ENCODE data around the gene STK24. TPM values are rescaled to one million over a fixed set of nuclear protein-coding genes. Genes with fewer than 3 reads are reported as not detected.

Gene STK24
- total RNA-seq, 2 experiments from 2014 or later, result 134 to 148 TPM

DNA sequence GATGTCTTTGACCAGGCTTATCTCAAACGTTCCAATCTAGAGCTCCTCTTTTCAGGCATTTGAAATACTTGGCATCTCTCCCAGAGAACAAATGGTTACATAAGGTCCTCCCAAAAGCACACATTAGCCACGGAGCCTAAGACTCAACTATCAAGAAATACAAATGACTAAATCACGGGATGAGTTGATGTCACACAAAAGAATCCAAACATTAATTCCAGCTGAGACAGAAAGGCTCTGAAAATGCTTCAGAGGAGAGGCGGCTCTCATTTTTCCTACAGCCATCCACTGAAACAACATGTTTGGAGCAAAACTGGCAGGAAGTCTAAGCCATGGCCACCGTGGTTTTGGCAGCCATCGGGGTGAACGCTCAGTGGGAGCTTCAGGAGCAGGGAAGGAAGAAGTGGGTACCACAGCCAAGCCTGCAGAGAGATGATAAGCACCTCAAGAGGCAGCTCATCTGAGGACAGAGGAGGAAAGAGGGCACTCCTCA, 122.5 kb downstream of the STK24 start:
- peaks cover 16% of the 10 kb centered on the region for H3K4me1 Mint-ChIP-seq
- H3K36me3 Mint-ChIP-seq, result peaks cover 34% of the 10 kb centered on the region
- CTCF ChIA-PET, result interaction anchor here (0.9 to 1.5 kb wide), 3 partner anchors 8 to 202 kb away, joined by 3 to 9 read pairs (median 4); no protein-coding TSS in a partner anchor

DNA sequence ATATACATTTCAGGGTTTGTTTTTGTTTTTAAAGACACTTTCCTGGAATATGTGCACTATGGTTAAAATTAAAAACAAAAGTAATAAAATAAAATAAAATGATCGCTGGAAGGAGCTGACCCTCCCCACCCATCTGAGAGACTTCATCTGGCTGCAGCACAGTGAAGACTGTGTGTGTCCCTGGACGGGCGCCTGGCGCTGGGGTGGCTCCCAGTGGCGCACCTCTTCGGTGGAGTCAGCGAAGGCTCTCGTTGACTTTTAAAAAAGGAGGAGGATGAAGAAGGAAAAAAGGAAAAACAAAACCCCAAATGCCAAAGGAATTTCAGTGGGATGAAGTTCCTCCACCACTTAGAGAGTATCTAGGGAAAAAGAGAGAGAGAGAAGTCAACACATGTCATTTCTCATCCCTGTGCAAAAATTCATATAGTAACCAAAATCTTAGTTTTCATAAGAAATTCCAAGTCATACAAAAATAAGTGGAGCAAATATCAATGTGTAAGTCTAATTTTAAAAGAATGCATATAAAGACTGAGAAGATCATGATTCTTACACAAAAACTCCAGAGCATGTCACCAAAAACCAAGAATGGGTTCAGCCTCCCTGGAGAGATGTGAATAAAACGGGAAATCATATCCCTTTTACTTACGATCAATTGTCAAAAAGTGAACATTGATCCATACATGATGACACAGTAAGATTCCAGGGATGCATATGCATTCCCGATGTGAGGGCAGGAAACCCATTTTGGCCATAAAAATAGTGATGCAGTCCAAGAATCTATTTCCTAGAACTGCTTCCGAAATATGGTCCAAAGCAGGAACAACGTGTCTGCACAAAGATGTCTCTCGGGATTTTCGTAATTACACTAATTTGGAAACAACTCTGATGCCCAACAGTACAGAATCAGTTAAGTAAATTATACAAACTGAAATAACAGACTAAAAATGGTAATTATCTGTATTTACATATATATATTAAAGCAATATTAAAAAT, 123.8 kb downstream of the STK24 start:
- peaks cover 32% of the 10 kb centered on the region for H3K36me3 Mint-ChIP-seq
- H3K27ac Mint-ChIP-seq, result no peak overlapping the region
- H3K27me3 Mint-ChIP-seq, result no peaks in the 10 kb centered on the region

More for the DNA sequence above, 122.5 kb downstream of the STK24 start:
- Mint-ChIP-seq H3K27ac (no peak overlapping the region), H3K4me3 (no peak overlapping the region), H3K27me3 (no peaks in the 10 kb centered on the region), H3K9me3 (ENCODE audit: low read depth) (no peaks in the 10 kb centered on the region)
- DNase-seq (no peak), ATAC-seq (no peak)

DNA sequence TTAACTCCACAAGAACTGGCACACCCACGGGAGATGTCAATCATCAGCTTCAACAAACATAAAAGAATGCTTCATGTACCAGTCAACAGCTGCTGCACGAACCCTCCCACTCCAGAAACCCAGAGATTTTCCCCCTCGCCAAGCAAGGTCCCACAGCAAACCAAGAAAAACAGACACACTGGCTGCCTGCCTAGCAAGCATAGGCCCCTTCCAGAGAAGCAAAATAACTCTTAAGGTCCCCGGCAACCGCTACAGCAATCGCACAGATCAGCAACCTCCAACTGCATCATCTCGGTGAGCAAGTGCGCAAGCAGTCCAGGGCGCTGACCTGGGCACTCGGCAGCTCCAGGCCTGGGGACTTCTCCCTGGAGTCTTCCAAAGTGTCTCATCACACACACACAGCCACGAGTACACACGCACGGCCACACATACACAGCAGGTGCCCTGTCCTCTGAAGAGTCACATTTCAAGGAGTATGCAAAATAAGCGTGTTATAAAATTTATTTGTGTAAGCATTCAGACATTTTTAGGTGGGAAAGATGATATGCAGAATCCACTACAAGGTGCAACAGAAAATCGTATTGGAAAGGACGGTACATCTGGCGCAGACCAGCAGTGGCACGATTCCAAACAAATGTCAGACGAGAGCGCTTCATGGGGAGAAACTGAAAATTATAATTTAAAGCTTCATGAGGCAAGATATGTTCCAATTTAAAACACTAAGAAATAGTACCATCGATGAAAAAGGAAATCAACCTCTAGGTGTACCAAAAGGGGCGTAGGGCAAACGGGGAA, 125.0 kb downstream of the STK24 start:
- CTCF ChIA-PET, result interaction anchor here (2.0 kb wide), 1 partner anchor 221 kb away, joined by 6 read pairs; no protein-coding TSS in a partner anchor
- ATAC-seq (no peak), DNase-seq (no peak)
- no peaks in the 10 kb centered on the region for H3K27me3 Mint-ChIP-seq
- peaks cover 16% of the 10 kb centered on the region for H3K4me1 Mint-ChIP-seq
- no peaks in the 10 kb centered on the region for H3K9me3 Mint-ChIP-seq (ENCODE audit: low read depth)
- H3K36me3 Mint-ChIP-seq, result peaks cover 26% of the 10 kb centered on the region
- peak overlapping the region; percentile 11 for H3K27ac Mint-ChIP-seq
- no peak overlapping the region for H3K4me3 Mint-ChIP-seq

More for the DNA sequence above, 123.8 kb downstream of the STK24 start:
- no peaks in the 10 kb centered on the region for H3K9me3 Mint-ChIP-seq (ENCODE audit: low read depth)
- H3K4me3 Mint-ChIP-seq, result no peak overlapping the region
- H3K4me1 Mint-ChIP-seq, result peaks cover 16% of the 10 kb centered on the region
- ATAC-seq (no peak), DNase-seq (no peak)
- CTCF ChIA-PET, result no interaction called here

DNA sequence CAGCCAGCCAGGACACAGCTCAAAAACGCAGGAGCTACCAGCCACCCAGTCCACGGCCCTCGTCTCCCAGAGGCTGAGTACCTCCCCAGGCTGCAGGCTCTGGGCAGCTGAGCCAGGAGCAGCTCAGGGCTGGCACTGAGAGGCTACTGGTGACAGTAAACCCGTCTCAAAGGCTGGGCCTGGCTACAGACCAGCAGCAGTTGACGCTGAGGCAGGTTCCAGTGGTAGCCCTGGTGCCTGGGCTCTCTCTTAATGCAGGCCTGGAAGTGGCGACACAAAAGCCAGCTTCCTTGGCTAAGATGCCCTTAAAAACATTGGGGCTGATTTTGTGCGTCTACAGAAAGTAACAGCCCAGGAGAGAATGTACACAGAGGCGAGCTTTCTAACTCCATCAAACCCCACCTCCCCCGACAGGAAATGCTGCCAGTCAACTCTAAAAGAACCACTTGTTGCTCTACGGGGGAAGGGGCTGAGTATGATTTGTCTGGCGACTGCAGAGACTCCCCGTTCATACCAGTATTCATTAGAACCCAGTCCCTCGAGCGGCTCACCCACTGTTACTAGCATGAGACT, 126.3 kb downstream of the STK24 start:
- H3K27ac Mint-ChIP-seq, result peak overlapping the region; percentile 11
- peaks cover 25% of the 10 kb centered on the region for H3K36me3 Mint-ChIP-seq
- no peak overlapping the region for H3K4me3 Mint-ChIP-seq
- peak; percentile 31 for ATAC-seq
- DNase-seq, result no peak
- no peaks in the 10 kb centered on the region for H3K9me3 Mint-ChIP-seq (ENCODE audit: low read depth)
- CTCF ChIA-PET, result interaction anchor here (1.3 to 2.4 kb wide), 3 partner anchors 203 to 223 kb away, joined by 6 to 13 read pairs (median 6); no protein-coding TSS in a partner anchor
- H3K27me3 Mint-ChIP-seq, result no peaks in the 10 kb centered on the region
- H3K4me1 Mint-ChIP-seq, result peaks cover 17% of the 10 kb centered on the region

DNA sequence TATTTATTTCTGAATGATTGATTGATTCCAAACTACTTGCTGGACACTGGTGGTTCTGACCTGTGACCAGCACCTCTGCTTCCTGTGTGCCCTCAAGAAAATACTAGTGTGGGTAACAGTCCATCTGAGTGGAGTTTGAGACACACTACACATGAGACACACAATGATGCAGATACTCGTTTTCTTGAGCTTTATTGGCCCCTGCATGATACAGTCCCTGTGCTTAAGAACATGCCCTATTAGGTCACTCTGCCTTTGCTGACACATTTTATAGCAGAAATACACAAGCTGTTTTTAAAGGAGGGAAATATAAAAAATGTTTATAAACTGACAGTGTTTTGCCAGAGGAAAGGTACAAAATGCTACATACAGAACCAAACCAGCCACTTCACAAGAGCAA, 126.9 kb downstream of the STK24 start:
- CTCF ChIA-PET, result interaction anchor here (1.3 to 2.4 kb wide), 3 partner anchors 203 to 223 kb away, joined by 6 to 13 read pairs (median 6); no protein-coding TSS in a partner anchor
- Mint-ChIP-seq H3K27ac (peak overlapping the region; percentile 38), H3K4me3 (no peak overlapping the region), H3K36me3 (peaks cover 22% of the 10 kb centered on the region), H3K4me1 (peaks cover 22% of the 10 kb centered on the region), H3K9me3 (ENCODE audit: low read depth) (no peaks in the 10 kb centered on the region), H3K27me3 (no peaks in the 10 kb centered on the region)
- no peak for DNase-seq
- ATAC-seq, result no peak

DNA sequence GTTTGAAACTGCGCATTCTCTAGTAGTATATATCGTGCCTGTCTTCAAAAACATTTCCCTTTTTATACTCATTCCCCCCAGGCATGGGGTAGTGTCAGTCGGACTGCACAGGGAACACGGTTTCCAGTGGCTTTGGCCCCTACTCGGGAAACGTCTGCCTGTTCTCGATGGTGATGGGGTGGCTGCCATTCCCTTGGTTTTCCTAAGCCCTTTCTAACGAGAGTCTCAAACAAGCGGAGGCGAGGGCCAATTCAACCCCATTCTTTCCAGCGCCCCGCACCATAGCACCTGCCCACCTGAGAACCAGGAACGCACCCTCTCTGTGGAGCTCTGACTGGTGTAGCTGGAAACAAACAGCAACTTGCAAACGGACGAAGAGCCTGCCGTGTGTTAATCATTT, 127.6 kb downstream of the STK24 start:
- DNase-seq (no peak), ATAC-seq (no peak)
- H3K27me3 Mint-ChIP-seq, result no peaks in the 10 kb centered on the region
- no peak overlapping the region for H3K4me3 Mint-ChIP-seq
- H3K4me1 Mint-ChIP-seq, result peaks cover 22% of the 10 kb centered on the region
- no peak overlapping the region for H3K27ac Mint-ChIP-seq
- H3K36me3 Mint-ChIP-seq, result peaks cover 19% of the 10 kb centered on the region
- CTCF ChIA-PET, result interaction anchor here (1.3 to 2.4 kb wide), 2 partner anchors 204 to 222 kb away, joined by 6 to 13 read pairs; no protein-coding TSS in a partner anchor
- H3K9me3 Mint-ChIP-seq (ENCODE audit: low read depth), result no peaks in the 10 kb centered on the region

DNA sequence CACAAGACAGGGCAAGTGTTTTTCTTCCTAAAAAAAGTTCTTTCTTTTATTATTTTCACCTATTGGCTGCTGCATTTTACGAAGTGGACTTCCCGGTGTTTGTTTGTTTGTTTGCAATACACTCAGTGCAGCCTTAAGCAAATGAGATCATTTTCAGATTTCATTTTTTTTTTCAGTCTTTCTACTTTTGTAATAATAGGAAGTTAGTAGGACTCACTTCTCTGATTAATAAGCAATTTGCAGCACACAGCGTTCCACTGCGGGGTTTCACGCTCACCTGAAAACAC, 128.3 kb downstream of the STK24 start:
- Mint-ChIP-seq H3K4me3 (no peak overlapping the region), H3K9me3 (ENCODE audit: low read depth) (no peaks in the 10 kb centered on the region), H3K27ac (no peak overlapping the region), H3K36me3 (peaks cover 17% of the 10 kb centered on the region), H3K27me3 (no peaks in the 10 kb centered on the region), H3K4me1 (peaks cover 22% of the 10 kb centered on the region)
- DNase-seq (no peak), ATAC-seq (no peak)
- CTCF ChIA-PET, result interaction anchor here (1.4 to 6.0 kb wide), 2 partner anchors 36 to 204 kb away, joined by 3 to 124 read pairs; no protein-coding TSS in a partner anchor

DNA sequence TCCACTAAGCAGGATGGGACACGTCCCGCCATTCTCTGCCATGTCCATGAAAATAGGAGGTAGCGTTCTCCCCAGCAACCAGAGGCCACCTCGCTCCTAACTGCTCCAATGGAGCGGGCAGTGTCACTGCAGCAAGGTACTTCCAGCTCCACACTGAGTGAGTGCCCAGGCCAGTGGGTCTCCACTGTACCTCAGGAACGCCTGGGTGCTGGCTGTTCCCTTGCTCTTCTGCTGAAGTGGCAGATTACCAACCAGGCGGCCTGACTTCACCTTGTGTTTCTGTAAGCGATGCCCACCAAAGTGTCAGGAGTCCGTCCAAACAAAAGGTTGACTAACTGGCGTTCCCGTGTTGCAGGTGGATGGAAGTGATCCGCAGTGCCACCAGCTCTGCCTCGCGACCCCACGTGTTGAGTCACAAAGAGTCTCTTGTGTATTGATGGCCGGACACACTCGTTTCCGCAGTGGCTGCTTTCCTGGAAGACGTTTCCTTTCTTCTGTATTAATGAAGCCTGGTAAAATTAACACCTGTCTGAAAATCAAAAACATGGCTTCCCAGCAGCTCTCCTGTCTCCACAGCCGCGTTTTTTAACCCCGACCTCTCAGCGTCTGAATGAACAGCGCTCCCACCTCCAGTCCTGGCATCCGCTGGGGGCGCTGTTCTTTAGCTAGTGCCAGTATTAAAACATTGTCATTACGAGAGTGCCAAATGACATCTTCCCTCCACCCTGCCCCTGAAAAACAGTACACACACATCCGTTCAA, 128.8 kb downstream of the STK24 start:
- H3K27ac Mint-ChIP-seq, result no peak overlapping the region
- H3K9me3 Mint-ChIP-seq (ENCODE audit: low read depth), result no peaks in the 10 kb centered on the region
- no peak for DNase-seq
- H3K27me3 Mint-ChIP-seq, result no peaks in the 10 kb centered on the region
- no peak overlapping the region for H3K4me3 Mint-ChIP-seq
- no peak for ATAC-seq
- H3K36me3 Mint-ChIP-seq, result peaks cover 13% of the 10 kb centered on the region
- CTCF ChIA-PET, result interaction anchor here (1.4 to 6.0 kb wide), 3 partner anchors 36 to 225 kb away, joined by 3 to 124 read pairs (median 50); no protein-coding TSS in a partner anchor
- peaks cover 22% of the 10 kb centered on the region for H3K4me1 Mint-ChIP-seq

DNA sequence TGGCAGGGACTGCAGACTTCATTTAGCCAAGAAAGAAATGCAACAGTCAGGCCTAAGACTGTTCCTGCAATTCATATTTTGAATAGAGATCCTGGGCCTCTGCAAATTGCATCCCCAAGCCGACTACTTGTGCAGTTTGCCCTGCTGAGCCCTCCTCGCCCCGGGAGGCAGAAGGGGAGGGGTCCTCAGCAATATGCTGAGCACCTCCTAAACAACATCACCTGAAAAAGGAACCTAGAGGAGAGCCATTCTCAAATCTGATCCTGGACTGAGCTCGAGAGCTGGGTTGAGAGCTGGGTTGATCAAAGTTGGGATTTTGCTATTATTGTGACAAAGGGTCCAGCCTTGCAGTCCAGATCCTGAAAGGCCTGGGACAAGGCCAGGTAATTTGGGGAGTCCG, 129.8 kb downstream of the STK24 start:
- CTCF ChIA-PET, result interaction anchor here (1.0 to 6.0 kb wide), 6 partner anchors 8 to 226 kb away, joined by 3 to 124 read pairs (median 10); no protein-coding TSS in a partner anchor
- no peak for DNase-seq
- Mint-ChIP-seq H3K9me3 (ENCODE audit: low read depth) (no peaks in the 10 kb centered on the region), H3K4me3 (no peak overlapping the region), H3K4me1 (peaks cover 22% of the 10 kb centered on the region), H3K27ac (no peak overlapping the region), H3K27me3 (no peaks in the 10 kb centered on the region), H3K36me3 (peaks cover 7% of the 10 kb centered on the region)
- no peak for ATAC-seq

DNA sequence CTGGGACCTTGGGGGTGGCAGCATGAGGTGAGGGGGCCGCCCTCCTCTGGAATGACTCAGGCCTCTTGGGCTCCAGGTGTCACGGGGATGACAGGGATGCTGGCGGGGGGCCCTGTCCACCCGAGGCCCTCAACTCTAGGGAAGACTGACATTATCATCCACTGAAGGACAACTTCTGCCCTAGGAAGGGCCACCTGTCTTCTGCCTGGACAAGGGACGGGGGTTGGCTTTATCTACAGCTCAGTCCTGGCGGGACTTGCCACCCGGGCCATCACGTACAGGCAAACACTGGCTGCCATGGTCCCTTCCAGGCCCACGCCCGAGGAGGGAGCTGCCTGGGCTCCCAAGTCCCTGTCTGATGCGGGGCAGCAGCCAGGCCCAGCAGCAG, 130.7 kb downstream of the STK24 start:
- CTCF ChIA-PET, result interaction anchor here (0.8 to 6.0 kb wide), 17 partner anchors 9 to 226 kb away, joined by 3 to 124 read pairs (median 6); no protein-coding TSS in a partner anchor
- Mint-ChIP-seq H3K4me1 (peaks cover 22% of the 10 kb centered on the region), H3K4me3 (no peak overlapping the region), H3K27ac (peak overlapping the region; percentile 84), H3K9me3 (ENCODE audit: low read depth) (no peaks in the 10 kb centered on the region), H3K36me3 (no peaks in the 10 kb centered on the region), H3K27me3 (no peaks in the 10 kb centered on the region)
- no peak for ATAC-seq
- no peak for DNase-seq

DNA sequence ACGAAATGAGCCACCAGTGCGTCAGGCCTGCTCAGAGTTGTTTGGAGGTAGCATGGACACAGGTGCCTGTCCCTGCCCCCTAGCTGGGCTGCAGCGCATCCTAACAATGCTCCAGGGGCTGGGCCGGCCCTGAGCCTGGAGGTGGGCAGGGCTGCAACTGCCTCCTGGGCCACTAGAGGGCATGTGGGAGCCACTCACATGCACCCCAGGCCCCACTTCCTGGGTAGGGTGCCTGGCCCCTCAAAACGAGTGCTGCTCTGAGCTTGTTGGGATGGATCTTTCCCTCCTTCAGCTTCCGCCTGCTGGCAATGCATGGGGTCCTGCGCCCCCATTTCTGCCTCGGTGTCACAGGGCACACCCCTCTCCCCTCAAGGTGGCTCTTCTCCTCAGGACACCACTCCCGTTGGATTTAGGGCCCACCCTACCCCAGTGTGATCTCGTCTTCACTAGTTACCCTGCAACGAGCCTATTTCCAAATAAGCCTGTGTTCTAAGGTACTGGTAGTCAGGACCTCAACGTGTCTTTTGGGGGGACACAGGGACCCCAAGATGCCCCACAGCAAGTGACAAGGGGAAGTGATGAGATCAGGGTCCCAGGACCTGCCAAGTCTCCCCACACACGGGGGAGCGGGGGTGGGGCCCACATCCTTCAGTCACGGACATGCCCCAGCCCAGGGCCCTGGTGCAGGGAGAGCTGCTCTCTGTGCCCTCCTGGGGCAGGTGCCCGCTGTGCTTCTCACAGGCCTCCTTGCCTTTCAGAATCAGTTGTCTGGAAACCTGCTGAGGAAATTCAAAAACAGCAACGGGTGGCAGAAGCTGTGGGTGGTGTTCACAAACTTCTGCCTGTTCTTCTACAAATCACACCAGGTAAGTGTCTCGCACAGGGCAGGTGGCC, 131.3 kb downstream of the STK24 start:
- Mint-ChIP-seq H3K36me3 (no peaks in the 10 kb centered on the region), H3K27ac (peak overlapping the region; percentile 84), H3K4me3 (no peak overlapping the region), H3K27me3 (no peaks in the 10 kb centered on the region), H3K9me3 (ENCODE audit: low read depth) (no peaks in the 10 kb centered on the region), H3K4me1 (peaks cover 15% of the 10 kb centered on the region)
- peak; percentile 84 for DNase-seq
- CTCF ChIA-PET, result interaction anchor here (0.6 to 6.0 kb wide), 42 partner anchors 9 to 589 kb away, joined by 3 to 124 read pairs (median 4); partner anchors contain the start of gene STK24
- peak; percentile 94 for ATAC-seq

All from activated CD8-positive, alpha-beta memory T cell treated with anti-CD3 and anti-CD28 coated beads, Interleukin-2, amount 10 ng/mL, durations not matched to agents 7 days and 5 days (primary cell).